CD14-positive monocyte (primary cell): ENCODE data around the gene WEE1. TPM values are rescaled to one million over a fixed set of nuclear protein-coding genes. Genes with fewer than 3 reads are reported as not detected.
"Not testable (repeated sequence)": the region's sequence is repeated elsewhere in the genome, so short reads cannot be mapped to it uniquely, and the experiment has no call there.

Source experiments
- DNase-seq, 3 donors: peaks; one replicate each; pipeline ENCODE4 v3.0.0-alpha.2; 2011 to 2022
- H2AFZ ChIP-seq: 2 replicates; pipeline ENCODE4 v1.6.0; 2012; ENCODE audit warnings: mild to moderate bottlenecking, low read depth, low read length, inconsistent platforms; ENCODE audit not compliant: insufficient read depth, poor library complexity, severe bottlenecking
- H3K27ac ChIP-seq, 2 donors: 1 replicate in 1 of 2; 2 replicates in 1 of 2; pipeline ENCODE4 v1.5.1; 2012 to 2013; ENCODE audit warnings: low read length in 2 of 2, control low read depth in 1 of 2, inconsistent platforms in 1 of 2, low read depth in 1 of 2, mild to moderate bottlenecking in 1 of 2
- H3K27me3 ChIP-seq, 2 donors: one replicate each; pipeline versions ENCODE4 v1.6.0 to v1.6.1; 2011 to 2013; ENCODE audit warnings: low read length in 2 of 2; ENCODE audit not compliant: control insufficient read depth in 2 of 2, insufficient read depth in 2 of 2
- H3K36me3 ChIP-seq, 2 donors: replicated peaks in 1 of 2; 1 replicate in 1 of 2; 2 replicates in 1 of 2; pipeline versions ENCODE4 v1.5.1 to v1.6.1; 2012 to 2013; ENCODE audit warnings: low read length in 2 of 2, control low read depth in 1 of 2, inconsistent platforms in 1 of 2, mild to moderate bottlenecking in 1 of 2; ENCODE audit not compliant: insufficient read depth in 2 of 2, control insufficient read depth in 1 of 2
- H3K4me1 ChIP-seq, 2 donors: 1 replicate in 1 of 2; 2 replicates in 1 of 2; pipeline versions ENCODE4 v1.5.1 to v1.6.1; 2012 to 2013; ENCODE audit warnings: low read length in 2 of 2, control low read depth in 1 of 2, inconsistent platforms in 1 of 2, mild to moderate bottlenecking in 1 of 2, moderate library complexity in 1 of 2; ENCODE audit not compliant: insufficient read depth in 2 of 2, control insufficient read depth in 1 of 2
- H3K4me2 ChIP-seq: replicated peaks from 2 replicates; pipeline ENCODE3; 2012; ENCODE audit warnings: low read length, moderate library complexity, mild to moderate bottlenecking; ENCODE audit not compliant: poor library complexity, severe bottlenecking; ENCODE audit errors: extremely low read depth
- H3K4me3 ChIP-seq, 3 experiments: fragments of 200-600 bp in 1 of 3; sonication (generic) in 1 of 3; replicated peaks in 1 of 3; 1 replicate in 2 of 3; 2 replicates in 1 of 3; pipeline ENCODE4 v1.5.1; 2011 to 2013; ENCODE audit warnings: low read length in 3 of 3, mild to moderate bottlenecking in 3 of 3, control low read depth in 2 of 3, low read depth in 2 of 3, inconsistent platforms in 1 of 3, moderate library complexity in 1 of 3
- H3K79me2 ChIP-seq: 2 replicates; pipeline ENCODE4 v1.6.0; 2012; ENCODE audit warnings: mild to moderate bottlenecking, control low read depth, inconsistent platforms, low read length, moderate library complexity; ENCODE audit not compliant: insufficient read depth
- H3K9ac ChIP-seq: 2 replicates; pipeline ENCODE4 v1.6.0; 2017; ENCODE audit warnings: low read length, mild to moderate bottlenecking; ENCODE audit not compliant: insufficient read depth, poor library complexity, severe bottlenecking
- H3K9me3 ChIP-seq, 2 donors: replicated peaks in 1 of 2; 1 replicate in 1 of 2; 2 replicates in 1 of 2; pipeline versions ENCODE4 v1.5.1 to v1.6.1; 2012 to 2013; ENCODE audit warnings: low read length in 2 of 2, control low read depth in 1 of 2; ENCODE audit not compliant: control insufficient read depth in 1 of 2, insufficient read depth in 1 of 2
- H4K20me1 ChIP-seq: 2 replicates; pipeline ENCODE4 v1.6.0; 2012; ENCODE audit warnings: mild to moderate bottlenecking, low read length, control low read depth, moderate library complexity; ENCODE audit not compliant: insufficient read depth
- H3K27ac Mint-ChIP-seq, 7 donors: one replicate each; pipeline ENCODE4 v1.8.0; 2020; ENCODE audit warnings: mild to moderate bottlenecking in 7 of 7, mixed read lengths in 7 of 7, moderate library complexity in 6 of 7, inconsistent platforms in 2 of 7
- H3K27me3 Mint-ChIP-seq, 3 donors: one replicate each; pipeline ENCODE4 v1.8.0; 2021 to 2022; ENCODE audit warnings: low read depth in 3 of 3, mild to moderate bottlenecking in 3 of 3, mixed read lengths in 3 of 3, moderate library complexity in 3 of 3, inconsistent platforms in 1 of 3
- H3K36me3 Mint-ChIP-seq, 2 donors: one replicate each; pipeline ENCODE4 v1.8.0; 2020; ENCODE audit warnings: mixed read lengths in 2 of 2, inconsistent platforms in 1 of 2, mild to moderate bottlenecking in 1 of 2
- H3K4me1 Mint-ChIP-seq: one replicate; pipeline ENCODE4 v1.8.0; 2020; ENCODE audit warnings: mild to moderate bottlenecking, mixed read lengths
- H3K4me3 Mint-ChIP-seq, 2 donors: one replicate each; pipeline ENCODE4 v1.8.0; 2020; ENCODE audit warnings: mild to moderate bottlenecking in 2 of 2, mixed read lengths in 2 of 2, moderate library complexity in 1 of 2
- H3K9me3 Mint-ChIP-seq, 7 donors: one replicate each; pipeline ENCODE4 v1.8.0; 2020 to 2022; ENCODE audit warnings: mixed read lengths in 7 of 7, mild to moderate bottlenecking in 6 of 7, moderate library complexity in 6 of 7, inconsistent platforms in 2 of 7
- WGBS: methylation state at CpG from one replicate; pipeline ENCODE4 v1.1.5; 2013; ENCODE audit warnings: missing lambda C conversion rate; ENCODE audit not compliant: insufficient coverage; 5-methylcytosine and 5-hydroxymethylcytosine counted together
- intact Hi-C, 2 donors: fragments of 100-400 bp; cut with micrococcal nuclease; formaldehyde crosslinking; loops; one replicate each; pipeline versions ENCODE4 v1.15.0 to v1.15.1; 2023
- polyA plus RNA-seq, 3 donors: library from polyadenylated mRNA; depleted of rRNA in 1 of 3; unstranded in 2 of 3; stranded (reverse) in 1 of 3; fragments of 300-500 nt in 2 of 3; fragments of >200 nt in 1 of 3; fragmentation: Illumina TruSeq in 2 of 3; gene quantifications; 1 replicate in 2 of 3; 2 replicates in 1 of 3; pipeline ENCODE4 v1.2.3, GENCODE V29; 2012 to 2021
- TF ChIP-seq, protein P1 (sequence below): fragments of 200-600 bp; IDR thresholded peaks from one replicate; pipeline ENCODE4 v1.8.0; 2022; ENCODE audit warnings: antibody characterized with exemption, mild to moderate bottlenecking

WEE1 gene
- polyA plus RNA-seq, 3 donors: 0.05 to 0.41 (median 0.22) TPM

DNA sequence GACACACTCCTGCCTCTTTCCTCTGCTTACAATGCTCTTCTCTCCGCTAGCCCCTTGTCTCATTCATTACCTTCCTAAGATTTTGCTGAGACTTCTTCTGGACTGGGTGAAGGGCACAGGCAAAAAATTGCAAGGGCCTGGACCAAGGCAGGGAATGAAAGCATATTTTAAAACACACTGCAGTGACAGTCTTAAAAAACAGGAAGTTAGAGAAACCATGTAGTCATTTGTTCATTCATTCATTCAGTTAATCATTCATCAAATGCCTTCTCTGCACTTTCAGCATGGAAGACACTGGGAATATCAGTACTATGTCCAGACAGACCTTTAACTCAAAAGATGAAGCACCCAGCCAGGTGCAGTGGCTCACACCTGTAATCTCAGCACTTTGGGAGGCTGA, 45.5 kb downstream of the WEE1 start:
- Histone ChIP-seq H2AFZ (no peak overlapping the region), H4K20me1 (no peaks in the 10 kb centered on the region), H3K9ac (no peak overlapping the region), H3K4me1 (peaks cover 12 to 21% of the 10 kb centered on the region in 2 donors), H3K27ac (no peak overlapping the region), H3K36me3 (no peaks in the 10 kb centered on the region), H3K4me3 (no peak overlapping the region), H3K79me2 (no peaks in the 10 kb centered on the region), H3K4me2 (no peak overlapping the region), H3K27me3 (no peaks in the 10 kb centered on the region), H3K9me3 (no peaks in the 10 kb centered on the region)
- WGBS: 80% methylated on average over 1 of the region's 1 CpG
- peak overlapping the region in 2 of 7 donors; percentile 38 to 45 for H3K27ac Mint-ChIP-seq
- peaks cover 0 to 3% (median 0%) of the 10 kb centered on the region in 3 donors for H3K27me3 Mint-ChIP-seq
- DNase-seq: no peak
- intact Hi-C loops: loop anchor here in 1 of 2 donors (10.0 kb wide), 2 partner anchors 46 to 136 kb away; partner anchors contain the start of gene SWAP70
- H3K36me3 Mint-ChIP-seq: peaks cover 0 to 3% of the 10 kb centered on the region in 2 donors
- H3K4me1 Mint-ChIP-seq: peaks cover 21% of the 10 kb centered on the region
- no peak overlapping the region for H3K4me3 Mint-ChIP-seq
- TF ChIP-seq, protein P1, sequence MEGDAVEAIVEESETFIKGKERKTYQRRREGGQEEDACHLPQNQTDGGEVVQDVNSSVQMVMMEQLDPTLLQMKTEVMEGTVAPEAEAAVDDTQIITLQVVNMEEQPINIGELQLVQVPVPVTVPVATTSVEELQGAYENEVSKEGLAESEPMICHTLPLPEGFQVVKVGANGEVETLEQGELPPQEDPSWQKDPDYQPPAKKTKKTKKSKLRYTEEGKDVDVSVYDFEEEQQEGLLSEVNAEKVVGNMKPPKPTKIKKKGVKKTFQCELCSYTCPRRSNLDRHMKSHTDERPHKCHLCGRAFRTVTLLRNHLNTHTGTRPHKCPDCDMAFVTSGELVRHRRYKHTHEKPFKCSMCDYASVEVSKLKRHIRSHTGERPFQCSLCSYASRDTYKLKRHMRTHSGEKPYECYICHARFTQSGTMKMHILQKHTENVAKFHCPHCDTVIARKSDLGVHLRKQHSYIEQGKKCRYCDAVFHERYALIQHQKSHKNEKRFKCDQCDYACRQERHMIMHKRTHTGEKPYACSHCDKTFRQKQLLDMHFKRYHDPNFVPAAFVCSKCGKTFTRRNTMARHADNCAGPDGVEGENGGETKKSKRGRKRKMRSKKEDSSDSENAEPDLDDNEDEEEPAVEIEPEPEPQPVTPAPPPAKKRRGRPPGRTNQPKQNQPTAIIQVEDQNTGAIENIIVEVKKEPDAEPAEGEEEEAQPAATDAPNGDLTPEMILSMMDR: no peak
- H3K9me3 Mint-ChIP-seq: peaks cover 0 to 2% (median 0%) of the 10 kb centered on the region in 7 donors

DNA sequence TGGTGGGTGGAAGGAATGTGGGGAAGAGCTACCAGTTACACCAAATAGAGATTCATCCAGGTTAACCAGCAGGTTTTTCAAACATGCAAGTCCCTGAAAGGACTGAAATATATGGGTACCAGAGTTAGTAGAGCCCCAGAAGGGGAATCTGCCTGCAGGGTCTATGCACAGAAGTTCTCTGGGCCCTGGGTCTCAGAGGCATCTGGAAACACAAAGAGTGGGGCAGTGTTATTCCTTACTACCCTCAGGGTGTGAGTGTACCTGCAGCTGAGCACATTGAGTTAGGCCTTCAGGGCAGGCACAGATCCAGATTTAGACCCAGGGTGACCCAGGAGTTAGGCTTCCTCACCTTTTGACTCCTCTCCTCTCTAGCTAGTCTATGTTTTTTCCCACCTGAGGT, 46.5 kb downstream of the WEE1 start:
- Mint-ChIP-seq H3K9me3 (peaks cover 0 to 2% (median 0%) of the 10 kb centered on the region in 7 donors), H3K4me1 (peaks cover 18% of the 10 kb centered on the region), H3K36me3 (peaks cover 0 to 3% of the 10 kb centered on the region in 2 donors), H3K27me3 (peaks cover 0 to 3% (median 0%) of the 10 kb centered on the region in 3 donors), H3K27ac (no peak overlapping the region), H3K4me3 (no peak overlapping the region)
- no peak for DNase-seq
- Histone ChIP-seq H3K79me2 (no peaks in the 10 kb centered on the region), H3K4me1 (peaks cover 6 to 11% of the 10 kb centered on the region in 2 donors), H3K27ac (no peak overlapping the region), H2AFZ (no peak overlapping the region), H3K36me3 (no peaks in the 10 kb centered on the region), H3K27me3 (no peaks in the 10 kb centered on the region), H3K9ac (no peak overlapping the region), H3K4me3 (no peak overlapping the region), H3K9me3 (no peaks in the 10 kb centered on the region), H3K4me2 (no peak overlapping the region), H4K20me1 (no peaks in the 10 kb centered on the region)
- intact Hi-C loops: loop anchor here in 1 of 2 donors (10.0 kb wide), 2 partner anchors 45 to 135 kb away; partner anchors contain the start of gene SWAP70
- TF ChIP-seq, protein P1: no peak

DNA sequence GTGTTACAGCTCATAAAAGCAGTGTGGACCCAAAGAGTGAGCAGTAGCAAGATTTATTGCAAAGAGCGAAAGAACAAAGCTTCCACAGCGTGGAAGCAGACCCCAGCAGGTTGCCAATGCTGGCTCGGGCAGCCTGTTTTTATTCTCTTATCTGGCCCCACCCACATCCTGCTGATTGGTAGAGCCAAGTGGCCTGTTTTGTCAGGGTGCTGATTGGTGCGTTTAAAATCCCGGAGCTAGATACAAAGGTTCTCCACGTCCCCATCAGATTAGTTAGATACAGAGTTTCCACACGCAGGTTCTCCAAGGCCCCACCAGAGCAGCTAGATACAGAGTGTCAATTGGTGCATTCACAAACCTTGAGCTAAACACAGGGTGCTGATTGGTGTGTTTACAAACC, 48.9 kb downstream of the WEE1 start:
- not testable (repeated sequence) for H3K4me3 Mint-ChIP-seq

More for the DNA sequence above, 48.9 kb downstream of the WEE1 start:
- H3K36me3 ChIP-seq, H4K20me1 ChIP-seq, H3K9ac ChIP-seq, intact Hi-C loops, H2AFZ ChIP-seq, H3K27ac ChIP-seq, DNase-seq, H3K79me2 ChIP-seq, H3K27me3 Mint-ChIP-seq, H3K27ac Mint-ChIP-seq, H3K27me3 ChIP-seq, H3K4me3 ChIP-seq, H3K9me3 ChIP-seq, H3K36me3 Mint-ChIP-seq, H3K9me3 Mint-ChIP-seq, H3K4me2 ChIP-seq: not testable (repeated sequence)
- H3K4me1 Mint-ChIP-seq: peaks cover 17% of the 10 kb centered on the region
- peaks cover 9 to 12% of the 10 kb centered on the region in 2 donors for H3K4me1 ChIP-seq
- WGBS: 100% methylated on average over 1 of the region's 7 CpGs
